ENCODE data around the gene PRG3.

DNA sequence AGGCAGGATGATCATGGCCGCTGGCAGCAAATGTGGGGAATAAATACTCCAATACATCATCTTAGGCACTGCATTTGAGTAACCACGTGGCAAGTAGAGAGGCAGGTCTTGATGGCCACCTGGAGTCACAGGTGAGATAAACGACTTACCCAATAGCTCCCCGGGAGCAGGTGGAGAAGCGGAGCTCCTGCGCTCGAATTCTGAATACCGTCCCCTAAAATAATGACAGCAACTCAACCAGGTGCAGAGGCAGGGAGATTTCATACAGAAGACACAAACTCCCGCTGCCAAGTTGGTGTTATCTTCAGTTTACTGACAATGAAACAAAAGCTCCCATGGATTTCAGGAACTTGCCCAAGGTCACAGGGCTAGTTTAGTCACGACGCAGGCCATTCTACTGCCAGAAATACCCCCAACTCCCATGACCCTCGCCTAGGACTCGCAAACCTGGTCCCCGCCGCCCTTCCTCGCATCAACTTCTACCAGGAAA, 45.5 kb upstream of the PRG3 start:
- TF ChIP-seq, protein P1, sequence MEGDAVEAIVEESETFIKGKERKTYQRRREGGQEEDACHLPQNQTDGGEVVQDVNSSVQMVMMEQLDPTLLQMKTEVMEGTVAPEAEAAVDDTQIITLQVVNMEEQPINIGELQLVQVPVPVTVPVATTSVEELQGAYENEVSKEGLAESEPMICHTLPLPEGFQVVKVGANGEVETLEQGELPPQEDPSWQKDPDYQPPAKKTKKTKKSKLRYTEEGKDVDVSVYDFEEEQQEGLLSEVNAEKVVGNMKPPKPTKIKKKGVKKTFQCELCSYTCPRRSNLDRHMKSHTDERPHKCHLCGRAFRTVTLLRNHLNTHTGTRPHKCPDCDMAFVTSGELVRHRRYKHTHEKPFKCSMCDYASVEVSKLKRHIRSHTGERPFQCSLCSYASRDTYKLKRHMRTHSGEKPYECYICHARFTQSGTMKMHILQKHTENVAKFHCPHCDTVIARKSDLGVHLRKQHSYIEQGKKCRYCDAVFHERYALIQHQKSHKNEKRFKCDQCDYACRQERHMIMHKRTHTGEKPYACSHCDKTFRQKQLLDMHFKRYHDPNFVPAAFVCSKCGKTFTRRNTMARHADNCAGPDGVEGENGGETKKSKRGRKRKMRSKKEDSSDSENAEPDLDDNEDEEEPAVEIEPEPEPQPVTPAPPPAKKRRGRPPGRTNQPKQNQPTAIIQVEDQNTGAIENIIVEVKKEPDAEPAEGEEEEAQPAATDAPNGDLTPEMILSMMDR (IDR thresholded peaks at IDR 0.05): no peak
- no peak for TF ChIP-seq POLR2AphosphoS5 (IDR thresholded peaks at IDR 0.05)
- TF ChIP-seq POLR2A (IDR thresholded peaks at IDR 0.05): no peak
